ENCODE measurements around the gene PPP1R37.

The PPP1R37 gene

DNA sequence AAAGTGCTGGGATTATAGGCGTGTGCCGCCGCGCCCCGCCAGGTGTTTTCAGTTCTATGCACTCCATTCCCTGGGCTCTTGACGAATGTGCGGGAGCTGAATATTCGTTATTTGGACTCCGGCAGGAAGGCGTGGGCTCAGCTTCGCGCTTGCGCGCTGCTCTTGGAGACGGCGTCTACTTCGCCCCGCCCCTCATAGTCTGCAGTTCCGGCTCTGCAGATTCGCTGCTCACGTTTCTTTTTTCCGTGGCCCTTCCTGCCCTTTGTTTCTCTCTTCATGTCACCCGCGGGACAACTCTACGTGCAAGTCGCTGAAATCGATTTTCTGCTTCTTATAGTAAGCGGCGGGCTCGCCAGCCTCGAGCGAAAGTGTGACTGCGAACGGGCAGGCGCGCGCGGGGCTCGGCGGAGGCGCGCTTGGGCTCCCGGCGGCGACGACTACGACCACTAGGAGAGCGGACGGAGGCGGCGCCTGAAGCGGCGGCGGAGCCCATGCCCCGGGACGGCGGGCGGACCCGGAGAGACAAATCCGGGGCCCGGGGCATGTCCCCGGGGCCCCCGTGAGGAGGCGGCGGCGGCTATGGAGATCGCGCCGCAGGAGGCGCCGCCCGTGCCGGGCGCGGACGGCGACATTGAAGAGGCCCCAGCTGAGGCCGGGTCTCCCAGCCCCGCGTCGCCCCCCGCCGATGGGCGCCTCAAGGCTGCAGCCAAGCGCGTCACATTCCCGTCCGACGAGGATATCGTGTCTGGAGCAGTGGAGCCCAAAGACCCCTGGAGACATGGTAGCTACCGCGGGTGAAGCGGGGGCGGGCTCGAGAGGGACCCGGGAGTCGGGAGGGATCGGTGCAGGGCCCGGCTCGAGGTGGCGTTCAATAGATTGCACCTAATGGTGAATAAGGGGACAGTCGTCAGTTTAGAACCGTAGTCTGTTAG is at the start of gene PPP1R37:
Gene PPP1R37 (plus strand): TSS at position 433 of the 932 bp plus-strand sequence. CDS start 147 bp downstream, at position 580.
- DNase-seq = peak; percentile 88

DNA sequence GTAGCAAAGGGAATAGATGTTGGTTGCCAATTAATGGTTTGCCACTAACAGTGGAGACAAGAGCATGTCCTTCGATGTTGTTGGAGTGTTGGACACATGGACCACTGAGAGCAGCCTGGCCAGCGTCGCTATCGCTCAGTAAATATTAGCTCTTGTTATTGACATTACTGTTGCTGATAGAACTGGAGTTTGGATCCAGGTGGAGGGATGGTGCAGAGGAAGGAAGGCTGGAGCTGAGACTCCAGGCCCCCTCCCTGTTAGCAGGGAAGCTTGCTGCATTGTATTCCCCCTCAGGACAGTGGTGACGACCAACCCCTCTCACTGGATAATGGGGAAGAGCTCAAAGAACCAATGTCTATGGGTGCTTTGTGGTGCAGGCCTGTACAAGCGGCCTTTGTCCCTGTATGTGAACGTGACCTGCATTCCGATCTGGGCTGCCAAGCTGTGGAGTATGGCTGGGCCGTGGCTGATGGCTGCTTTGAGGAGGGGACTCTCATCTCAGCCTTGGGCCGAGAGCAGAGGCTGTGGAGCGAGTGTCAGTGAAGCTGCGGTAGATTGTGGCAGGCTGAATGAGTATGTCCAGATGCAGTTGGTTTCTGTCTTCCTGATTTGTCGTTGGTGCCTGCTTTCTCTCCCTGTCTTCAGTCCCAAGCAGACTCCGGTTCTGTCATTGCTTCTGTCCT is 47.2 kb upstream of the PPP1R37 start:
- no peak for DNase-seq

GRCh38 chr19:45046355-45046754 is 46.6 kb upstream of the PPP1R37 start:
- no peak for DNase-seq

DNA sequence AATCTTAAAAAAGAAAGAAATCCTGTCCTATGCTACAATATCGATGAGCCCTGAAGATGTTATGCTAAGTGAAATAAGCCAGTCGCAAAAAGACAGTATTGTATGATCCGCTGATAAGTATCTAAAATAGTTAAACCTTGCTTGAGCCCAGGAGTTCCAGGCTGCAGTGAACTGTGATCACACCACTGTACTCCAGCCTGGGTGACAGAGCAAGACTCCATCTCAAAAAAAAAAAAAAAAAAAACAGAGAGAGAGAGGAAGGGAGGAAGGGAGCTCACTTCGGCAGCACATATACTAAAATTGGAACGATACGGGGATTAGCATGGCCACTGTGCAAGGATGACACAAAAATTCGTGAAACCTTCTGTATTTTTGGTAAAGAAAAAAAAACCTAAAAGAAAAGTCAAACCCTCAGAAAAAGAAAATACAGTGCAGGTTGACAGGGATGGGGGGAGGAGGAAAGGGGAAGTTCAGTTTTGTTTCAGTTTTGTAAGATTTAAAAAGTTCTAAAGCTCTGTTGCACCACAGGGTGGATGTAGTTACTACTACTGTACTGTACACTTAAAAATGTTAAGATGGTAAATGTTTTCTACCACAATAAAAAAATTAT is 45.7 kb upstream of the PPP1R37 start:
- DNase-seq = peak; percentile 8

DNA sequence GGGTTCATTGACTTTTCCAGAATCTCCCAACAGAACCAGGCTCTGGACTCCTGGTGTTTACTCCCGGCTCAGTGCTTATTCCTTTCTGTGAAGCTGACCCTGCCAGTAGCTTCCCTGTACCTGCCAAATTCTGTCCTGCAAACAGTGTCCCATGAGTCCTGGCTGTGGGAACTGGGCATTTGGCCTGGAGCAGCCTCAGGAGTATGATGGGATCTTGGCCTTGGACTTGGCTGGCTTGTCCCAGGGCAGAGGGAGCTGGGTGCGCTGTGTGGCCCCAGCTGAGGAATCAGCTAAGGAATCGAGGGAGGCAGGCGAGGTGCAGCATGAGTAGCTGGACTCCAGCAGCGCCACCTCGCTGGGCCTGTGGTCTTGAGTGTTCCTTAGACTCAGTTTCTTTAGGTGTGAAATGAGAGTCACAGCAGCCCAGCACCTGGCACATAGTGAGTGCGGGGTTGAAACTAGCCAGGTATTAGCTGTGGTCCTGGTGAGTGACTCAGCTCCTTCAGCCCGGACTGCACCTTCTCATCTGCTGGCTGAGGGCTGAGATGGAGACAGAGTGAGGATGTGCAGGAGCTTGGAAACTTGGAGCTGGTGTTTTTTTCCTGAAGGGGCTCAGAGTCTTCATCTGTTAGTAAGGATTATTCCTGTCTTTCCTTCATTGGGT is 43.8 kb upstream of the PPP1R37 start:
- no peak for DNase-seq

DNA sequence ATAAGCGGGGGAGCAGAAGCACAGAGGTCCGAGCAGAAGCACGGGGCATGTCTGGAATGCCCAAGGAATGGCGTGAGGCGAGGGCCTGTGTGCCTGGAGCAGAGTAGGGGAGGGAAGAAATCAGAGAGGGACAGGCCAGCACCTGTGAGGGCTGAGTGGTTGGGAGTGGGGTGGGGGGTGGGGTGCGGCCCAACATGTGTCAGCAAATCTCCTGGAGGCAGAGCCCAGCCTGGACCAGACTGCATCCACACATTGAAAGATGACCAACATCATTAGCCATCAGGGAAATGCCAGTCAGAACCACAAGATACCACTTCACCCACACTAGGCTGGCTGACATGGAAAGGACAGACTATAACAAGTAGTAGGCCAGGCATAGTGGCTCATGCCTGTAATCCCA is 42.9 kb upstream of the PPP1R37 start:
- DNase-seq = no peak

- no peak for DNase-seq
Measured at GRCh38 chr19:45051929-45052579, 40.9 kb upstream of the PPP1R37 start.

- no peak for DNase-seq
Measured at GRCh38 chr19:45056831-45057230, 36.1 kb upstream of the PPP1R37 start.

DNA sequence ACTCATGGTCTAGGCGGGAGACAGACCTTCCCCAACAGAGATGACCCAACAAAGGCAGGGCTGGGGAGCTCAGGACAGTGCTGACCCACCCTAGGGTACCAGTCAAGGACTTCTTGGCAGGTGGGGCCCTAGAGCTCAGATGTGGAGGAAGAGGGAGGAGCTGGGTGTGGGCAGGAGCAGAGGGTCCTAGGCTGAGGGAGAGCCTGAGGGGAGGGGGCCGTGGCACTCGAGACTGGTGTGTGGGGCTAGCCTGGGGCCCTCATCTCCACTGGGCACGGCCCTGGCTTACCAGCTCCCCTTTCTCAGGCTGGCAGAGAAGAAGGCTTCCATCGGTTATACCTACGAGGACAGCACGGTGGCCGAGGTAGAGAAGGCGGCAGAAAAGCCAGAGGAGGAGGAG is 35.5 kb upstream of the PPP1R37 start:
- DNase-seq = no peak

DNA sequence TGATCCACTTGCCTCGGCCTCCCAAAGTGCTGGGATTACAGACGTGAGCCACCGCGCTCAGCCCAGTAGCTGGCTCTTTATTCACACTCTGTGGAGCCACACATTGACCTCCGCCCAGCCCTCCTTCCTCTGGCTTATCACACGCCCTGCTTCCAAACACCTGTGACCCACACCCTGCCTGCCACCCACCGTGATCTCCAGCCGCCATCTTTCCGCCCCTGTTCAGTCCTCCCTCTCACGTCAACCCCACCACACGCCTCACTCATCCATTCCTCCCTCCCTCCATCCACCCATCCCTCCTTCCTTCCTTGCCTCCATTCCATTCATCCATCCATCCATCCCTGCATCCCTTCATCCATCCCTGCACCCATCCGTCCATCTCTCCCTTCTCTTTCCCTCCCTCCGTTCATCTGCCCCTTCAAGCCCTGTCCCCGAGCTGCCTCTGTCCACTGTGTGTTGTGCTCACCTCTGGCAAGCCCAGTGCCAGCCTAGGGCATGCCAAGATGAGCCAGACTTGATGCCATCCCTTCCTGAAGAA is 34.3 kb upstream of the PPP1R37 start:
- DNase-seq = no peak

DNA sequence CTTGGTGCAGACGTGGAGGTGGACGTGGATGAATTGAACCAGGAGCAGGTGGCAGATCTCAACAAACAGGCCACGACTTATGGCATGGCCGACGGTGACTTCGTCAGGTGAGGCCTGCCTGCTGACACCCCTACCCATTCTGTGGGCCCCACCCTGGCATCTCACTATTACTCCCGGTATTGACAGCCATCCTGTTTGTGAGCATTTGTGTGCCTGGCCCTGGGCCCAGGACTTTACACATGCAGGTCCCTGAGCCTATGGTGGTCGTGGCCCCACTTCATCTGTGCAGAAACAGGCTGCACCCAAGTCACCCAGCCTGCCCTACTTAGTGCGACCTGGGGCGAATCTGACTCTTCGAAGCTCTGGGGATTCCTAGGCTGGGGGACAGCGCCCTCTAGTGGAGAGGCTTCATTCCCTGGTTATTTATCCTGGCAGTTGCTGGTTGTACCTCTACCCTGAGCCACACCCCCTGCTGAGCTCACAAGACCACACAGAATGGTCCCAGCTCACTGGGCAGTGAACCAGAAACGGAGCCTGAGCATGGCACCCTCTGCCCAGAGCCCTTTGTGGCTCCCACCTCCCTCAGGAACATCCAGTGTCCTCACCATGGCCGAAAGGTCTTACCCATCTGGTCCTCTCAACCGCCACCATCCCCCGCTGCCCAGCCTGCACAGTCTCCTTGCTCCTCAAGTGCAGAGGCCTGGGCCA is 33.6 kb upstream of the PPP1R37 start:
- DNase-seq = peak; percentile 68

DNA sequence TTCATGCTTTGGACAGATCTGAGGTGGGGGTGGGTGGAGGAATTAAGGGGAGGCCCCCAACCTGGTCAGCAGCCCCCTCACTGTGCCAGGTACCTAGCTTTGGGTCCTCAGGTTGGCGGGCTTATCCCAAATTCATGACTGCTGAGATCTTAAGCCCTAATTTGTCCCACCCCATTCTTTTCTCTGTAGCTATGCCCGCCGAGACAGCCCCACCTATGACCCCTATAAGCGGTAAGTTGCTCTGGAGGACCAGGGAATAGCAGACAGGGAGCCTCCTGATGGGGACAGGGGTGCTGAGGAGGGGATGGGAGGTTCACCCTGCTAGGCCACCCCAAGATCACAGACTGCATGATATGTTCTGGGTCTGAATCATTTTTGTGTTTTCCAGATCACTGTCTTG is 31.0 kb upstream of the PPP1R37 start:
- no peak for DNase-seq

GRCh38 chr19:45063851-45064801 is 28.9 kb upstream of the PPP1R37 start:
- no peak for DNase-seq

DNA sequence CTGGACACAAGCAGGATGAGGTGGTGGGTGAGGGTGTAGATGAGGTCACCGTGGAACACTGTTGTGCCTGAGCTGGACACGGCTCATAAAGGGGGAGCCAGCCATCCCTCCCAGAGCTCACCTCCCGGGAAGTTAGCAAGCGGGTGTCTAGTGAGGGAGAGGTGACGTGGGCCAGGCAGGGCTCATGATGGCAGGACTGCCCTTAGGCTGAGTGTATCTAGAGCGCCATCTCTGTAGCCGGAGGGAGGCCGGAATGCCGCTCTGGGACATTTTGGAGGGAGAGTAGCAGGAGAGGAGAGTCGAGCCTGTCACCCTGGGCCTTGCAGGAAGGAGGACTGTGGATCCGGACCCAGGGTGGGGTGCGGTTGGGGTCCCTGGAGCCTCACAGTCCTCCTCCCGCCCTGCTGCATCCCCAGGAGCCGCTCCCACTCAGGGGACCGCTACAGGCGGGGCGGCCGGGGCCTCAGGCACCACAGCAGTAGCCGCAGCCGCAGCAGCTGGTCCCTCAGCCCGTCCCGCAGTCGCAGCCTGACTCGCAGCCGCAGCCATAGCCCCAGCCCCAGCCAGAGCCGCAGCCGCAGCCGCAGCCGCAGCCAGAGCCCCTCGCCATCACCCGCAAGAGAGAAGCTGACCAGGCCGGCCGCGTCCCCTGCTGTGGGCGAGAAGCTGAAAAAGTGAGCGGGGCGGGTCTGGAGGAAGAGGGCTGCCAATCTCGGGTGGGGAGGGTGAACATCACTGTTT is 25.9 kb upstream of the PPP1R37 start:
- no peak for DNase-seq

- no peak for DNase-seq
Measured at GRCh38 chr19:45068041-45068440, 24.9 kb upstream of the PPP1R37 start.

GRCh38 chr19:45069056-45069455 is 23.9 kb upstream of the PPP1R37 start:
- DNase-seq = no peak

GRCh38 chr19:45070214-45070613 is 22.8 kb upstream of the PPP1R37 start:
- DNase-seq = no peak

DNA sequence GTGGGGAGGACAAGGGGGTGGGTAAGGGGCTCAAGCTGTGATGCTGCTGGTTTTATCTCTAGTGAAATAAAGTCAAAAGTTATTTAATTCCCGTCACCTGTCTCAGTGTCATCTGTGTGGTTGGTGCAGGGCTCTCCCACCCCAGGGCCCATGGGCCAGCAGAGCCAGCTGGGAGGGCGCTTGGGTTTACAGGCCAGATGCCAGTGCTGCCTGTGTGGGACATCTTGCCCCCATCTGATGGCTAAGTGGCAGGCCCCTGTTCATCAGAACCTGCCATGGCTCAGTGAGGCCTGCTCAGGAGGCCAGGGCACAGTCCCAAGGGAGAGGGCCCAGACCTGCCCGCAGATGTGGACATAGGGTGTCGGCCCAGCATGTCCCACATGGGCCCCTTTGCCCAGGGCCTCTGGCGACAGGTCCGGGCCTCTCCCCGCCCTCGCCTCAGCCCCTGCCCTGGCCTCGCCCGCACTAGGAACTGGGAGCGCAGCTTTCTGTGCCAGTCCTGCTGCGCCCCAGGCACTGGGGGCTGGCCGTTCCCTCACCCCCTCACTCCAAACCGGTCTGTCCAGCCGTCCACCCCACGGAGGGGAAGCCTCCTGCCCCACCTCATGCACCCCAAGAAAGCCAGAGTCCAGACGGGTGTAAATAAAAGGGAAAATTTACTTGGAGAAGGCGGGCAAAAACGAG is 22.0 kb upstream of the PPP1R37 start:
- no peak for DNase-seq

- DNase-seq = no peak
Measured at GRCh38 chr19:45071545-45071938, 21.4 kb upstream of the PPP1R37 start.
